HG02763 (cell line): ENCODE data around the gene NPC2.
"Not testable (repeated sequence)": the region's sequence is repeated elsewhere in the genome, so short reads cannot be mapped to it uniquely, and the experiment has no call there.

Source experiments
- ATAC-seq: cut with Tn5 transposase; IDR thresholded peaks from one replicate; pipeline ENCODE4 v1.9.1; 2021; ENCODE audit warnings: mild to moderate bottlenecking, moderate library complexity; ENCODE audit not compliant: unreplicated experiment

Gene NPC2

GRCh38 chr14:74492776-74493342 lies at the start of gene NPC2:
Gene NPC2 (minus strand): TSS chr14:74493305. CDS start chr14:74493274, 31 bp downstream.
- peak; percentile 4 for ATAC-seq

GRCh38 chr14:74542056-74542685 lies 49.1 kb upstream of the NPC2 start:
- ATAC-seq: no peak

- ATAC-seq: no peak
Observed at GRCh38 chr14:74541225-74541624, 48.1 kb upstream of the NPC2 start.

GRCh38 chr14:74539503-74539902 lies 46.4 kb upstream of the NPC2 start:
- no peak for ATAC-seq

- no peak for ATAC-seq
Observed at GRCh38 chr14:74538411-74539391, 45.6 kb upstream of the NPC2 start.

GRCh38 chr14:74536336-74536735 lies 43.2 kb upstream of the NPC2 start:
- not testable (repeated sequence) for ATAC-seq

- no peak for ATAC-seq
Observed at GRCh38 chr14:74535756-74536325, 42.7 kb upstream of the NPC2 start.

- no peak for ATAC-seq
Observed at GRCh38 chr14:74533576-74533975, 40.5 kb upstream of the NPC2 start.

GRCh38 chr14:74532246-74532645 lies 39.1 kb upstream of the NPC2 start:
- ATAC-seq: no peak

GRCh38 chr14:74531467-74531866 lies 38.4 kb upstream of the NPC2 start:
- no peak for ATAC-seq

- ATAC-seq: no peak
Observed at GRCh38 chr14:74531006-74531405, 37.9 kb upstream of the NPC2 start.

GRCh38 chr14:74528886-74529285 lies 35.8 kb upstream of the NPC2 start:
- no peak for ATAC-seq

GRCh38 chr14:74528406-74528805 lies 35.3 kb upstream of the NPC2 start:
- ATAC-seq: no peak

- no peak for ATAC-seq
Observed at GRCh38 chr14:74527736-74528280, 34.7 kb upstream of the NPC2 start.

- ATAC-seq: no peak
Observed at GRCh38 chr14:74526854-74527585, 33.9 kb upstream of the NPC2 start.

- peak; percentile 50 for ATAC-seq
Observed at GRCh38 chr14:74525361-74525851, 32.3 kb upstream of the NPC2 start.

GRCh38 chr14:74524812-74525135 lies 31.7 kb upstream of the NPC2 start:
- ATAC-seq: no peak

GRCh38 chr14:74524076-74524811 lies 31.1 kb upstream of the NPC2 start:
- no peak for ATAC-seq

- no peak for ATAC-seq
Observed at GRCh38 chr14:74522740-74523139, 29.6 kb upstream of the NPC2 start.

GRCh38 chr14:74521756-74522155 lies 28.7 kb upstream of the NPC2 start:
- ATAC-seq: no peak
